Amygdala (tissue), 56 donors: ENCODE data around the gene MYBPHL.
"Not testable (repeated sequence)": the region's sequence is repeated elsewhere in the genome, so short reads cannot be mapped to it uniquely, and the experiment has no call there.

Source experiments
- DNase-seq, 56 donors: peaks; one replicate each; lab custom pipeline; 2025; lab: John Stamatoyannopoulos, UW

Gene MYBPHL

DNA sequence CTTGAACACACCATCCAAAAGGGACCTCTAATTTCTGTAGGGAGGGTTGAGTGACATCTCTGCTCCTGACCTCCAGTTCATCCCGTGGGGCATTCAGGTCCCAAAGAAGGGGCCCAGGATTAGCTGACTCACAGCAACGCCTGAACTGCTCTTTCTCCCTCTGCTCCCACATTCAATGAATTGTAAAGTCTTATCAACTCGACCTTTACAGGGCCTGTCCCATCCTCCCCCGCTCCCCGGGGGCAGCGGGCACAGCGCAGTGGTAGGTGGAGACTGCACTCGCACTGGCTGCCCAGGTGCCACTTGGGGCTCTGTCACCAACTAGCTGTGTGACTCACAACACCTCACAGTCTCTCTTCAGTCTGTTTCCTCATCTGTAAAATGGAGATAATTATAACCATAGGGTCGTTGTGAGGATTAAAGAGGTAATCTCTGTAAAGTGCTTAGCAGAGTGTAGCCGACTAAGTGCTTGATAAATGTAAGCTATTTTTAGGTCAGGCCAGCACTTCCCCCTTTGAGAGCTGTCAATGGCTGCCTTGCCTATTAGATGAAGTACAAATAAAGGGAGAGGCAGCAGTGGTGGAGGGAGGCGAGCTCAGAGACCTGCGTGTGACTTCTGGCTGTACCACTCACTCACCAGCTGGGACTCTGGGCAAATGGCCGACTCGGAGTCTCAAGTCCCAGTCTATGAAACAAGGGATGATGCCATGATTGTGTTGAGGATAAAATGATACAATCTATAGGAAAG, 637 bp upstream of the MYBPHL start:
- DNase-seq: peak in 27 of 56 donors; percentile 21 to 74 (median 39)

GRCh38 chr1:109305991-109306390, 820 bp downstream of the MYBPHL start:
- not testable (repeated sequence) for DNase-seq

GRCh38 chr1:109304226-109304920, 2.4 kb downstream of the MYBPHL start:
- peak in 52 of 56 donors; percentile 28 to 93 (median 74) for DNase-seq

GRCh38 chr1:109301874-109302273, 4.9 kb downstream of the MYBPHL start:
- no peak for DNase-seq

GRCh38 chr1:109300650-109301151, 6.1 kb downstream of the MYBPHL start:
- no peak for DNase-seq

DNA sequence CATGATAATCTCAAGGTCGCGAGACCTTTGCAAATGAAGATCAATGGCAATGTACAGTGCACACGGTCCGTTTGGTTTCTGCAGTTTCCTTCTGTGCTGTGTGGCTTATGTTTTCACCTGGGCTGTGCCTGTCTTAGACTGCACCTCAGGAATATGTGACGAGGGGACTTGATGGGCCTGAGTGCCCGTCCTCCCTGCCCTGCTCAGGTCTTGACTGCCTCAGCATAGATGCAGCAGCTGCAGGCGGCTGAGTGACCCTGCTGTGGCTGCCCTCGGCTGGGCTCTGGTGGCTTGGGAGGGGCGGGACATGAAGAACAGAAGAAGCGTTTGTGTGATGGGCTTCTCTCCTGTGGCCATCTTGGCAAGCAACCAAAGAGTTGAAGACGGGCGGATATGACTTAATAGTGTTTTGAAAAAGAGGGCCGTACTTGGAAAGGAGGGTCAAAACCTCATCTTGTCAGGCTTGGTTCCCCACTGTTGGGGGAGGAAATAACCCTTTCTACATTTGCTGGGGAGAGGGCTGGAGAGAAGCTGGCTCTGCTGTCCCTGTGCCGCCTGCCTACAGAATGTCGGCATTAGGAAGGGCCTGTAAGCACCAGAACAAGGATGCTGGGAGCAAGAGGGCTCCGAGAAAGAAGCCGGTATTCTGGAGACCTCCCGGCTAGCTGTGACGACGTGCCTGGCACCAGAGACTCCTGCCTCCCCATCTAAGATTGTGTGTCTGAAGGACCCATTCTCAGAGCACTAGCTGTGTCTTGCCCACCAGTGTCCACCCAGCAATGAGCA, 7.1 kb downstream of the MYBPHL start:
- peak in 54 of 56 donors; percentile 40 to 95 (median 81) for DNase-seq

DNA sequence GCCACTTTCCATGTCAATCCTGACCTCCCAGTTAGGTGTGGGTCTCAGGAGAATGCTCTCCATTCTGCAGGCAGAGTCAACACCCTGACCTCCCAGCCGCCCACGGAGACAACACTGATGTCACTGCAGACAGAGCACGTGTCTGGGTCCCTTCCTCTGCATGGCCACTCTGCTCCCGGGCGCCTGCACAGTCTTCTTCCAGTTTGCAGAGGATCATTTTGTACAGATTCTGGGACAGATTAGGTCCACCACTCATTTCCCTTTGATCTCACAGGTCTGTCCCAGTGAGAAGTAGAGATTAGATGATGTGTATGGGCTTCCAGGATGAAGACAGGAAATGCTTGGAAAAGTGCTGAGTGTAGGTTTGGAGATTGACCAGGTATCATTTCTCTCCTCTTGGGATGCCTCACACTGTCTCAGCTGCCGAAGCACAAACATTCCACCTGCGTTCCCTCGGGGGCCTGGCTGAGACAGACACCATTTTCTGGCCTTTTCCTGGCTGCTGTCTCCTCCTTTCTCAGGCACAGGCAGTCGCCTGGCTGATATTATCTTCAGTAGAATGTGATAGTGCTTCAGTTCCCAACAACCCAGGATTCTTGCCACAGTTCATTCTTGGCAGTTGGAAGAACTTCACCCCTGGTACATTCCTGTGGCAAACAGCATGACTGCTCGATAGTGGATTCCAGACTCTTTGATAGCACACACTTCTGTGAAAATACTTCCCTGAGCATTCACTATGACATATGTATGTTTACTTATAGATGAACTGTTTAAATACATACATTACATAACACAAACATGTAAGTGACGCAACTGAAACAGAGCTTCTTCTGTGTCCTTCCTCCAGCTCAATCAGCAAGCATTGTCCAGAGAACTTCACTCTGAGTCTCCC, 7.9 kb downstream of the MYBPHL start:
- DNase-seq: peak in 43 of 56 donors; percentile 15 to 82 (median 61)

- DNase-seq: peak in 1 of 56 donors; percentile 29
These were observed 10.0 kb downstream of the MYBPHL start for GRCh38 chr1:109296782-109297181.

DNA sequence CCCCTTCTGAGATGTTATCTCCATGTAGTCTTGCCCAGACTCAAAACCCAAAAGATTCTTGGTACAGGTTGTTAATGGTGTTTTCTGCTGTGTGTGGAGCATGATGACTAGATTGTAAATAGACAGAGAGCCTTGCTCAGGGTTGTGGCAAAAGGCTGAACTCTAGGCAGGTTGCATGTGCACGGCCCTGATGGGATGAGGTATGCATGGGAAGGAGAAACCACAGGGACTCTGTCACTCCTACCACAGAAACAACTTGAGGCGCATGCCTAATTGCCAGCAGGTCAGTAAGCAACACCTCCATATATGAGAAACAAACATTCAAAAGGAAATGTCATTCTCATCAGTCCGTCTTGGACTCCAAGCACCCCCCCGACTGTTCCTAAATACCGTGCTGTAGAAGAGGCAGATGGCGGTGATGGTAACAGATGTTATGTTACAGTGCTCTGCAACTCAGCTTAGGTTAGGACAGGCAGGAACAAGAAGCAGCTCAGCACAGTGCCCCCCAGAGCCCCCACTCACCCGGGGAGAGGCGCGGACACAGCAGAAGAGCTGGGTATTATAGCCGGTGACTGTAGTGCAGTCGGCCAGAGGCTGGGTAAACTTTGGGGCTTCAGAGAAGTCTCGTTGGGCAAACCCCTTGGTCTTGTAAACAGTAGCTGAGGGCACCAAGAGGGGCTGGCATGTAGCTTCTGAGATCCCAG, 10.9 kb downstream of the MYBPHL start:
- no peak for DNase-seq

- DNase-seq: no peak
These were observed 12.3 kb downstream of the MYBPHL start for GRCh38 chr1:109294481-109294880.

DNA sequence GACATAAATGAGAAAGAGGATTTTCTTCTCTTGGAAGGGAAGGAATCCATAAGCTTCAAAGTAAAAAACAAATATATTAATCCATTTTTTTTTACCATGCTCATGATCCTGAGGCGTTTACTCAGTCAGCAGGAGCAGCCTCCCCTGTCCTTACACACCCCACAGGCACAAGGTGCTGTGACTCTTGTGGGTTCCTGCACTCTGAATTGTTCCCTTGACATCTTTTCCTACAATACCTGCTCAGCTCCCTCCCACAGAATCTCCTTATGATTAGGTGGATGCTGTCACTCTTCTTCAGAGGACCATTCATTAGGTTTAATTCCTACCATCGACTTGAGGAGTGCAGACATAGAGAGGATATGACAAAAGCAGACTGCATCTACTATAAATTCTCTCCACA, 13.8 kb downstream of the MYBPHL start:
- no peak for DNase-seq

DNA sequence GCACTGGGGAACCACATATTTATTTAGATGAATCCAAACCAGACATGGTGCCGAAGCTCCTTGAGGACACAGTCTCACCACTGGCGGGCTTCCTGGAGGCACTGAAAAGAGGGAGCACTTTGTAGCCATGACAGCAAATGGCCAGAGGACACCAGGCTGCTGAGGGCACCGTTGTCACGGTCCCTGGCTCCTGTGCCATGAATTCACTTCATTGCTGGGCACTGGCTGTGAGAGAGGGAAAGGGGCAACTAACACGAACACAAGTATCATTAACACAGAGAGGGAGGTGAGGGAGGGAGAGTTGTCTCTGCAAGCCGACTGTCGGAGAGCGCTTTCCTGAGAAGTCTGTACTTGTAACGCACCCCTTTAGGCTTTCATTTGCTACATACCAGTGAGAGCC, 14.4 kb downstream of the MYBPHL start:
- DNase-seq: peak in 1 of 56 donors; percentile 25

DNA sequence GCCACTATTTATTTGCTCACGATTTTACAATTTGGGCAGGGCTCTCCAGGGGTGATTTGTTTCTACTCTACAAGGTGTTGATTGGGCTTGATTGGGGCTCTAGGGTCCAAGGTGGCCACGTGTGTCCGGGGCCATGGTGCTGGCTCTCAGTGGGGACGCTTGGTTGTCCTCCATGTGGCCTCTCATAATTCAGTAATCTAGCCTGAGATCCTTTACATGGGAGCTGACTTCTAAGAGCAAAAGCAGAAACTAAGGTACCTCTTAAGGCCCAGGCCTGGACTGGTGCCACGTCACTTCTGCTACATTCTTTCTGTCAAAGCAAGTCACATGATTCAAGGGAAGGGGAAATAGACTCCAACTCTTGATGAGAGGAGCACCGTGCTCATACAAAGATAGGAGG, 15.8 kb downstream of the MYBPHL start:
- peak in 1 of 56 donors; percentile 54 for DNase-seq

DNA sequence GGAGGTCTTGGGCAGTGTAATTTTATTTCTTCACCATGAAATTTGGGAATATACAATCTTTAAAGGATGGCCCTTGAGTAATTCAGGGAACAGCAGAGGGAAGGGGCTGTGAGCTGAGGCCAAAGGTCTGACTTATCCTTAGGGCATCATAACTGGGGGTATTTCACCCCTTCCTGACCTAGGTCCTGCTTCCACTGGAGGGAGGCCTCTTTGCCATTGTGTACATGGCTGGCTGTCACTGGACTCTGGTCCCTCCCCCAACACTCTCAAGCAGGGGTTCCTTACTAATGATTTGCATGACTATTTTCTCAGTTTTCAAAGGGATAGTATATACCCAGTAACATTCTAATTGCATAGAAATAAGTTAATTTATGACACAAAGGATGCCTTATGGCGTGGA, 16.7 kb downstream of the MYBPHL start:
- no peak for DNase-seq

DNA sequence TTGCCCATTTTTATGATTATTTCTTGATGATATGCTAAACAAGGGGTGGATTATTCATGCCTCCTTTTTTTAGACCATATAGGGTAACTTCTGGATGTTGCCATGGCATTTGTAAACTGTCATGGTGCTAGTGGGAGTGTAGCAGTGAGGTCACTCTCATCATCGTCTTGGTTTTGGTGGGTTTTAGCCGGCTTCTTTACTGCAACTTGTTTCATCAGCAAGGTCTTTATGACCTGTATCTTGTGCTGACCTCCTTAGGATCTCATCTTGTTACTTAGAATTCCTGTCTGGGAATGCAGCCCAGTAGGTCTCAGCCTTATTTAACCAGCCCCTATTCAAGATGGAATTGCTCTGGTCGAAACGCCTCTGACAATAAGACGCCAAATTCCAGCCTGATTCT, 20.0 kb downstream of the MYBPHL start:
- DNase-seq: not testable (repeated sequence)

- DNase-seq: no peak
These were observed 22.8 kb downstream of the MYBPHL start for GRCh38 chr1:109283748-109284600.

GRCh38 chr1:109282952-109283747, 23.7 kb downstream of the MYBPHL start, which contains the start of gene PSRC1:
Gene PSRC1 (minus strand): TSS chr1:109283145.
- DNase-seq: peak in 55 of 56 donors; percentile 75 to 99 (median 97)
